KMS-11 (cell line): ENCODE measurements around the gene SMG6.

ENCODE experiments used
- H2AFZ ChIP-seq: fragments of 200-600 bp; sonication (generic); 2 replicates; pipeline ENCODE4 v1.6.1; 2016; ENCODE audit warnings: antibody characterized with exemption, mixed run types, low read depth
- H3K27ac ChIP-seq: fragments of 200-600 bp; sonication (generic); 2 replicates; pipeline ENCODE4 v1.6.1; 2016; ENCODE audit warnings: mild to moderate bottlenecking, mixed run types
- H3K27me3 ChIP-seq: fragments of 200-600 bp; sonication (generic); 2 replicates; pipeline ENCODE4 v1.6.1; 2017; ENCODE audit warnings: mild to moderate bottlenecking, low read depth, mixed run types, moderate library complexity; ENCODE audit not compliant: insufficient read depth
- H3K36me3 ChIP-seq: fragments of 200-600 bp; sonication (generic); 2 replicates; pipeline ENCODE4 v1.6.1; 2017; ENCODE audit warnings: mild to moderate bottlenecking, mixed run types; ENCODE audit not compliant: insufficient read depth
- H3K4me1 ChIP-seq: fragments of 200-600 bp; sonication (generic); 2 replicates; pipeline ENCODE4 v1.6.1; 2016; ENCODE audit warnings: mild to moderate bottlenecking, low read depth, mixed run types; ENCODE audit not compliant: poor library complexity, severe bottlenecking
- H3K4me2 ChIP-seq: fragments of 200-600 bp; sonication (generic); 2 replicates; pipeline ENCODE4 v1.7.0; 2016; ENCODE audit warnings: mild to moderate bottlenecking, mixed run types
- H3K4me3 ChIP-seq: fragments of 200-600 bp; sonication (generic); IDR thresholded peaks from 2 replicates; pipeline ENCODE4 v1.6.1; 2017; ENCODE audit warnings: low read depth, low read length, mixed read lengths; ENCODE audit not compliant: insufficient read depth
- H3K79me2 ChIP-seq: fragments of 200-600 bp; sonication (generic); 2 replicates; pipeline ENCODE4 v1.6.1; 2016; ENCODE audit warnings: low read depth, mixed run types; ENCODE audit not compliant: insufficient read depth
- H3K9ac ChIP-seq: fragments of 200-600 bp; sonication (generic); 2 replicates; pipeline ENCODE4 v1.6.1; 2016; ENCODE audit warnings: mild to moderate bottlenecking, mixed run types
- H4K20me1 ChIP-seq: fragments of 200-600 bp; sonication (generic); 2 replicates; pipeline ENCODE4 v1.6.1; 2016; ENCODE audit warnings: mild to moderate bottlenecking, mixed run types; ENCODE audit not compliant: insufficient read depth
- CTCF ChIP-seq: fragments of 200-600 bp; sonication (generic); conservative IDR thresholded peaks from 2 replicates; pipeline ENCODE4 v1.6.1; 2017; ENCODE audit warnings: low read depth, mild to moderate bottlenecking, antibody characterized with exemption, low read length, moderate library complexity, mixed read lengths

SMG6 gene

GRCh38 chr17:2292100-2292499, 11.5 kb downstream of the SMG6 start:
- no peaks in the 10 kb centered on the region for H3K36me3 ChIP-seq
- no peaks in the 10 kb centered on the region for H4K20me1 ChIP-seq
- no peak overlapping the region for H3K27ac ChIP-seq
- H3K4me2 ChIP-seq, result no peak overlapping the region
- TF ChIP-seq CTCF, result no peak
- peaks cover 8% of the 10 kb centered on the region for H3K4me1 ChIP-seq
- no peaks in the 10 kb centered on the region for H3K79me2 ChIP-seq
- H3K4me3 ChIP-seq, result no peak overlapping the region
- no peak overlapping the region for H3K9ac ChIP-seq
- no peaks in the 10 kb centered on the region for H3K27me3 ChIP-seq
- H2AFZ ChIP-seq, result no peak overlapping the region

- Histone ChIP-seq H2AFZ (no peak overlapping the region), H3K4me3 (no peak overlapping the region), H4K20me1 (no peaks in the 10 kb centered on the region), H3K27ac (no peak overlapping the region), H3K79me2 (no peaks in the 10 kb centered on the region), H3K36me3 (no peaks in the 10 kb centered on the region), H3K27me3 (no peaks in the 10 kb centered on the region), H3K4me1 (peaks cover 7% of the 10 kb centered on the region), H3K4me2 (no peak overlapping the region), H3K9ac (no peak overlapping the region)
- no peak for TF ChIP-seq CTCF
Observed at GRCh38 chr17:2289878-2290478, 13.6 kb downstream of the SMG6 start.

- Histone ChIP-seq H3K27ac (no peak overlapping the region), H3K4me1 (peaks cover 16% of the 10 kb centered on the region), H2AFZ (no peak overlapping the region), H3K27me3 (no peaks in the 10 kb centered on the region), H3K79me2 (no peaks in the 10 kb centered on the region), H3K4me2 (no peak overlapping the region), H3K9ac (no peak overlapping the region), H4K20me1 (no peaks in the 10 kb centered on the region), H3K36me3 (no peaks in the 10 kb centered on the region), H3K4me3 (no peak overlapping the region)
- no peak for TF ChIP-seq CTCF
Observed at GRCh38 chr17:2283302-2283701, 20.3 kb downstream of the SMG6 start.

GRCh38 chr17:2282297-2282873, 21.2 kb downstream of the SMG6 start:
- H3K79me2 ChIP-seq, result no peaks in the 10 kb centered on the region
- no peak overlapping the region for H3K4me3 ChIP-seq
- TF ChIP-seq CTCF, result peak; percentile 55
- H2AFZ ChIP-seq, result no peak overlapping the region
- no peak overlapping the region for H3K27ac ChIP-seq
- H3K4me1 ChIP-seq, result peaks cover 16% of the 10 kb centered on the region
- no peak overlapping the region for H3K9ac ChIP-seq
- no peaks in the 10 kb centered on the region for H3K27me3 ChIP-seq
- peak overlapping the region; percentile 8; the same call in 1 of the 2 replicates for H3K4me2 ChIP-seq
- no peaks in the 10 kb centered on the region for H3K36me3 ChIP-seq
- no peaks in the 10 kb centered on the region for H4K20me1 ChIP-seq
